ENCODE measurements around the gene GPRC5D.

The GPRC5D gene

GRCh38 chr12:12908252-12908651 is 43.7 kb downstream of the GPRC5D start:
- DNase-seq (ENCODE audit: low spot score), result no peak

GRCh38 chr12:12907552-12907951 is 44.4 kb downstream of the GPRC5D start:
- DNase-seq (ENCODE audit: low spot score), result no peak

DNA sequence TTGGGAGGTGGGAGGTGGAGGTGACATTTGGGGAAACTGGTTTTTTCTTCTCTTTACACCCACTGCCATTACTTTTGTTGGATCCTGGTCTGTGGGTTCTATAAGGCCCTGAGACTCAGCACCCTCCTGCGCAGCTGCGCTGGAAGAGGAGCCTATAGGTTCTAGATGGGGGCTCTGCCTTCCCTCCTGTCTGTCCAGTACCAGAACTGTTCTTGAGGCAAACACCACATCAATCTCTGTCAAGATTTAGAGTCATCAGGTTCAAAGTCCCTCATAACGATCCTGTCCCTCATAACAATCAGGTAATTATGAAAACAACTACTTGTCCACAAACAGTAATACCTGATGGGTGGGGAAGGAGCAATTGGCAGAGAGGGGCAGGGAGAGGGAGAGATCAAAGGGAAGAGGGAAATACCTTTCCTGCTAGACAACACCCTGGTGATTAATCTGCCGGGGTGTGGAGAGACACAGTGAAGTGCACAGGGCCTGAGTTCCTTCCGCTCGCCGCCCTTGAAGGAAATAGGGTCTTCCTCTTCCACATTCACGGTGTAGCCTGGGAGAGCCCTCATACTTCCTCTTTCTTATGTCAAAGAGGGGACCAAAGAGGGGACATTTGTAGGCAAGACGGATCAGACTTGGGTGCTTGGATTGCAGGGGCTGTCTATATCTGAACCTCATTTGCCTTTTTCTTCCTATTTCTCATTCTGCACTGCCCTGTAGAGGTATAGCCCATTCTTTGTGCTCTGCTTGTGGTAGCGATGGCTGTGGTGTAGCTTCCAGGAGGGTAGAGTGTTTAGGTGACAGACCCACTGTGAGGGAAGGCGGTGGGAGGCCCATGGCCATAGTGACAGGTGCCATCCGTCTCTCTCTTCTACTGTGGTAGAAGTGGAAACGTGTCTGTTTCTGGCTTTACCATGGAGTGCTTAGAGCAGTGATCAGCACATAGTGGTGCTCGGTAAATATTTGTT is 48.0 kb downstream of the GPRC5D start:
- no peak for DNase-seq (ENCODE audit: low spot score)

DNA sequence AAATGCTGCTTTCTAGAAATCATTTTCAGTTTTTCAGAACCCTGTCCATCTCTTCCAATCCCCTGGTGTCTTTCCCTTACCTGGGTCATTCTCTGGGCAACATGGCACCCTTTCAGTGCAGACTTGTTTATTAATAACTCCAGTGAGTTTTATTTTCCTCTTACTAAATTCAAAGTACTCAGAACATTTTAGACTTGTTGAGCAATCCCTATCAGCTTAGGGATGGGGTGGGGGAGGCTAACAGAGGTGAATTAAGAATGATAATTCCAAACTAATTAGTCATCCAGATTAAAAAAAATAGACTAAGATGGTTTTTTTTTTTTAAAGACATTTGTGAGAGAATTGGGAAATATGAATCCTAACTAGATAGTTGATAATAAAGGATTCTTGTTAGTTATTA is 49.9 kb downstream of the GPRC5D start:
- DNase-seq (ENCODE audit: low spot score), result peak; percentile 32

DNA sequence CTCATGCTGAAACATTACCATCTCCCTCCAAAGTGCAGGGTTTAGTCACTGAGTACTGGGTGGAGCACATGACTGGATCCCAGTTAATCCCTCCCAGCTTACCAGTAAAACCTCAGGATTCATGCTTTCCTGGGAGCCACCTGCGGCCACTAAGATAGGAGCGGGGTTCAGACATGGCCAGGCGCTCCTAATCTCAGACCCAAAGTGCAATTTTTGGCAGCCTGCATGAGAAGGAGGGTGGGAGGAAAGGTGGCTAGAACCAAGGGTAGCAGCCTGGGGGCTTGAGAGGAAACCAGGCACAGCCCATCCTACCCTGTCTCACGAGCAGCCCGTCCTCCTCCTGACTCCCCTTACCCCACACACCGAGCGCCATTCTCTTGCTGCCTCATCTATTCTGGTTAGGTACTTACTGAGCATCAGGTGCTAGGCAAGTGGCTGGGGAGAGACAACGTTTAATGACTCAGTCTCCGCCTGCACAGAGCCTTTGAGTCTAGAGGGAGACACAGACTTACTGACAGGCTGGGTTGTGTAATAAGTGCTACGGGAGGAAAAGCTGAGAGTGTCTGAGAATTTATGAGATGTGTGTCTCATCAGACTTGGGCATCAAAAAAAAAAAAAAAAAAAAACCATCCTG is 50.7 kb downstream of the GPRC5D start:
- peak; percentile 76 for DNase-seq (ENCODE audit: low spot score)

GRCh38 chr12:12900786-12901157 is 51.2 kb downstream of the GPRC5D start:
- no peak for DNase-seq (ENCODE audit: low spot score)

DNA sequence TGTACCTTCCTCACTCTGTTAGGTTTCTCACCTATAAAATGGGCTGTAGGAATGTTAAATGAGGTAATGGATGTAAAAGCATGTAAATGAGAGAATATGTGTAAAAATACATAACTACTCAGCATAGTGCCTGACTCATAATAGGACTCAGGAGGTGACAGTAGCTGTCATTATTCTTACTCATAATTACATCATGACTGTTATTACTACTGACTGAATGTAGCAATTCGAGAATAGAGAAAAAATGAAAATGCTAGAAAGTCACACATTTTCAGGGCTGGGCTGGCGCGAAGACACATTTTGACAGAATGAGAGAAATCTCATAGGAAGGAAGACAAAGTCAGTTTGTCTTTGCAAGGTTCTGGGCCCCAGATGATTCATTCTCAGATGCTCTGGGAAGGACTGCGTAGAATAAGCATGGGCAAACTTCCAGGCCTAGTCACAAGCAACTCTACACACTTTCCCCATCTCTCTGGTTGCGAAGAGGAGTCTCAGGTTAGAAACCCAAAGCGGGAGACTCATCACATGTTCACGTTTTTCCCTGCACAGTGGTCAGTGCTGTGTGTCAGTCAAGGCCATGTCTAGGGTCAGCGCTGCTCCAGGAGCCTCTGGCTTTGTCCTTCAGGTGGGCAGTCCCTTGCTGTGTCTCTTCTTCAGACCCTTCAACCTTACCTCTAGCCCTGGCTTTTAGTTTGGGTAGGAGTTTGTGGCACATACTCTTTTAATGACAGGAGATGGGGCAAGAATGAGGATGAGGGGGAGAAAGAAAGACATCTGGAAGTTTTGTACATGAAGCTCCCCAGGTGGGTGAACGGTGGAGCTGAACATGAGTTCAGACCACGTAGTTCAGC is 52.2 kb downstream of the GPRC5D start:
- DNase-seq (ENCODE audit: low spot score), result peak; percentile 66

- DNase-seq (ENCODE audit: low spot score), result no peak
Measured at GRCh38 chr12:12898911-12899511, 53.0 kb downstream of the GPRC5D start.

DNA sequence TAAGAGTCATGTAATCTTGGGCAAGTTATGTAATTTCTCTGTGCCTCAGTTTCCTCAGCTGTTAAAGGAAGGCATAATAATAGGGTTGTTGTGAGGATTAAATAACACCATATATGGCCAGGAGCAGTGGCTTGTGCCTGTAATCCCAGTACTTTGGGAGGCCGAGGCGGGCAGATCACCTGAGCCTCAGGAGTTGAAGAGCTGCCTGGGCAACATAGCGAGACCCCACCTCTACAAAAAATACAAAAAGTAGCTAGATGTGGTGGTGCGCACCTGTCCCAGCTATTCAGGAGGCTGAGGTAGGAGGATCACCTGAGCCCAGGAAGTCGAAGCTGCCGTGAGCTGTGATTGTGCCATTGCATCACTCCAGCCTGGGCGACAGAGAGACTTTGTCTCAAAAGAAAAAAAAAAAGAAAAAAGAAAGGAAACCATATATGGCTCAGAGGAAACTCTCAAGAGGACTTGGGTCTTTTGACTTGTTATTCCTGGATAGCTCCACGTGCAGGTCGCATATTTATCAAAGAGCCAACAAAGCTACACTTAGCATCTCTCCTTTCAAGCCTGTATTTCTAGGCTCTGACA is 53.7 kb downstream of the GPRC5D start:
- DNase-seq (ENCODE audit: low spot score), result no peak

- no peak for DNase-seq (ENCODE audit: low spot score)
Measured at GRCh38 chr12:12897302-12897701, 54.7 kb downstream of the GPRC5D start.

GRCh38 chr12:12896260-12896659 is 55.7 kb downstream of the GPRC5D start:
- peak; percentile 39 for DNase-seq (ENCODE audit: low spot score)

DNA sequence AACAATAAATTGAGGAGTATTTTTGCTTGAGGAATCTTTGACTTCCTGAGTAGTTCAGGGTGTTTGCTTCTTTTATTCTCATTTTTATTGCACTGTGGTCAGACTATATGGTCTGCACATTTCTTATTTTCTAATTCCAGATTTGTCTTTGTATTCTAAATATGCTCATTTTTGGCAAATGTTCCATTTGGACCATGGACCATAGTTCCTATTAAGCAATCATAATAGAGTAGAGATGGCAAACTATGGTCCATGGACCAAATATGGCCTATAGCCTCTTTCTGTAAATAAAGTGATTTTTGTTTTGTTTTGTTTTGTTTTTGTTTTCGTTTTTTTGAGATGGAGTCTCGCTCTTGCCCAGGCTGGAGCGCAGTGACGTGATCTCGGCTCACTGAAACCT is 58.5 kb downstream of the GPRC5D start:
- DNase-seq (ENCODE audit: low spot score), result no peak

GRCh38 chr12:12892681-12893141 is 59.3 kb downstream of the GPRC5D start:
- no peak for DNase-seq (ENCODE audit: low spot score)

DNA sequence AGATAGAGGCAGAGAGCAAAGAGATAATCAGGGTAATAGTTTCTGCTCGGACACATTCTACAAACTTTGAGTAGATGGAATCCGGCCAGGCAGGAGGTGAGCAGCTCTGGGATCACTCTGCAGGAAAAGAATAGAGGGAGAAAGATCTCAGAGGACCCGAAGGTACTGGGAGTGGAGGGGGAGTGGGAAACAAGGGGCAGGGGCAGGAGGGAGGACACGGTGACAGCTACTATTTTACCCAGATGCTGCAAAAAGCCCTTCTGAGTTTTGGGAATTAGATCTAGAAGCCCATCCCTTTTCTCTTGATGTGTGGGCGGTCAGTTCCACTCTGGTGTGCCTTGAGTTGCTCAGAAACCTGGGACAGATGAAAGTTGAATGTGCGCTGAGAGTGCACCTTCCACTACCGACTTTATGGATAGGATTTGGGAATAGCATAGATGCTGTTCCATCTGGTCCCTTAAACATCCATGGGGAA is 60.1 kb downstream of the GPRC5D start:
- DNase-seq (ENCODE audit: low spot score), result no peak

GRCh38 chr12:12891080-12891880 is 60.7 kb downstream of the GPRC5D start, which contains the start of gene GPRC5A:
Gene GPRC5A, plus strand, starts transcription at chr12:12891562. Its CDS starts 16,688 bp downstream, at chr12:12908250.
- peak; percentile 87 for DNase-seq (ENCODE audit: low spot score)
